Psoas muscle (tissue), 8 donors: ENCODE measurements around the gene DLG5. TPM values are rescaled to one million over a fixed set of nuclear protein-coding genes. Genes with fewer than 3 reads are reported as not detected.
A peak's percentile ranks its signal among the peaks of the same experiment; 100 is the strongest.

Experiments used
- ATAC-seq, 4 donors: fragments of 200-7000 bp; cut with Tn5 transposase; one replicate each; pipeline ENCODE4 v1.9.1; 2020; ENCODE audit warnings: moderate library complexity in 3 of 4, mild to moderate bottlenecking in 2 of 4
- DNase-seq, 2 donors: peaks; one replicate each; pipeline ENCODE4 v3.0.0-alpha.2; 2020
- H3K27ac ChIP-seq: fragments of 200-600 bp; one replicate; pipeline ENCODE4 v1.8.0; 2022
- H3K27me3 ChIP-seq, 3 donors: fragments of 200-600 bp in 1 of 3; one replicate each; pipeline versions ENCODE4 v1.6.1 to v1.8.0; 2013 to 2022; ENCODE audit warnings: low read length in 2 of 3, mild to moderate bottlenecking in 2 of 3, moderate library complexity in 1 of 3; ENCODE audit not compliant: insufficient read depth in 3 of 3
- H3K36me3 ChIP-seq, 2 donors: fragments of 200-600 bp in 1 of 2; one replicate each; pipeline versions ENCODE4 v1.6.1 to v1.8.0; 2013 to 2022; ENCODE audit warnings: low read depth in 1 of 2, mild to moderate bottlenecking in 1 of 2, moderate library complexity in 1 of 2; ENCODE audit not compliant: insufficient read depth in 1 of 2
- H3K4me1 ChIP-seq: fragments of 200-600 bp; one replicate; pipeline ENCODE4 v1.8.0; 2022
- H3K4me3 ChIP-seq: fragments of 200-600 bp; one replicate; pipeline ENCODE4 v1.8.0; 2022; ENCODE audit warnings: mild to moderate bottlenecking
- H3K9me3 ChIP-seq: fragments of 200-600 bp; one replicate; pipeline ENCODE4 v1.8.0; 2022
- CTCF ChIP-seq: fragments of 200-600 bp; IDR thresholded peaks from one replicate; pipeline ENCODE4 v1.8.0; 2022; ENCODE audit warnings: antibody characterized with exemption
- WGBS, 3 donors: extraction: QIAGEN DNeasy Blood & Tissue Kit; methylation state at CpG; one replicate each; pipeline versions ENCODE4 v1.1.6 to v1.1.7; 2013; 5-methylcytosine and 5-hydroxymethylcytosine counted together
- intact Hi-C, 2 donors: fragments of 100-400 bp; cut with DNase I; formaldehyde crosslinking; loops; one replicate each; pipeline versions ENCODE4 v1.11.0 to v1.14.2; 2022
- polyA plus RNA-seq, 3 donors: library from polyadenylated mRNA; stranded (reverse); fragments of 200-250 nt; gene quantifications; one replicate each; pipeline ENCODE4 v1.2.3, GENCODE V29; 2013
- total RNA-seq, 4 donors: library from RNA; stranded (reverse); fragmentation: NEBNext Ultra II Directional in 2 of 4; extraction: Animal tissue kit (Norgen Biotek cat#: 25700) in 2 of 4; gene quantifications; one replicate each; pipeline versions ENCODE4 v1.2.1 to v1.2.4, GENCODE V29; 2021 to 2023
- donor health status: healthy with polysubstance abuse.
- donor health status: DM: no; HTN: no; CAD: no; lungs with moderate emphysema.
- donor health status: Bipolar disorder and iron deficiency.
- donor health status: healthy.
- donor health status: DM: yes; HTN: yes; CAD: no.
- donor health status: DM: no; HTN: no; CAD: no.
- donor health status: DM: no; HTN: no; CAD: no.
- donor health status: DM: yes; HTN: yes; CAD: no.

The DLG5 gene
- total and polyA plus RNA-seq, 7 donors, result 10.2 to 62.9 (median 36.9) TPM

GRCh38 chr10:77969114-77969513 is 42.6 kb upstream of the DLG5 start:
- intact Hi-C loops, result no loop called here
- H3K27ac ChIP-seq, result peak overlapping the region; percentile 46
- H3K9me3 ChIP-seq, result no peaks in the 10 kb centered on the region
- H3K36me3 ChIP-seq, result no peaks in the 10 kb centered on the region
- no peak for DNase-seq
- peaks cover 25% of the 10 kb centered on the region for H3K4me1 ChIP-seq
- no peak overlapping the region for H3K4me3 ChIP-seq
- no peaks in the 10 kb centered on the region for H3K27me3 ChIP-seq
- WGBS, 3 donors, result 53 to 71% (median 61%) methylated on average over 4 of the region's 4 CpGs
- no peak for ATAC-seq
- no peak for TF ChIP-seq CTCF

GRCh38 chr10:77967611-77968022 is 41.1 kb upstream of the DLG5 start:
- H3K27ac ChIP-seq, result no peak overlapping the region
- no peaks in the 10 kb centered on the region for H3K36me3 ChIP-seq
- ATAC-seq, result no peak
- no peaks in the 10 kb centered on the region for H3K27me3 ChIP-seq
- intact Hi-C loops, result no loop called here
- no peaks in the 10 kb centered on the region for H3K9me3 ChIP-seq
- H3K4me3 ChIP-seq, result no peak overlapping the region
- no peak for DNase-seq
- no peak for TF ChIP-seq CTCF
- peaks cover 17% of the 10 kb centered on the region for H3K4me1 ChIP-seq
- 41 to 47% (median 46%) methylated on average over 8 of the region's 8 CpGs for WGBS, 3 donors

- no peaks in the 10 kb centered on the region for H3K27me3 ChIP-seq
- no peaks in the 10 kb centered on the region for H3K9me3 ChIP-seq
- ATAC-seq (no peak), DNase-seq (no peak)
- no peak overlapping the region for H3K27ac ChIP-seq
- H3K4me1 ChIP-seq, result no peaks in the 10 kb centered on the region
- no peak for TF ChIP-seq CTCF
- WGBS, 3 donors, result 86 to 91% (median 88%) methylated on average over 5 of the region's 5 CpGs
- H3K4me3 ChIP-seq, result no peak overlapping the region
- no peaks in the 10 kb centered on the region for H3K36me3 ChIP-seq
- intact Hi-C loops, result no loop called here
Observed at GRCh38 chr10:77965294-77965693, 38.7 kb upstream of the DLG5 start.

GRCh38 chr10:77964811-77965210 is 38.3 kb upstream of the DLG5 start:
- Histone ChIP-seq H3K27ac (no peak overlapping the region), H3K36me3 (no peaks in the 10 kb centered on the region), H3K27me3 (no peaks in the 10 kb centered on the region), H3K4me1 (no peaks in the 10 kb centered on the region), H3K9me3 (no peaks in the 10 kb centered on the region), H3K4me3 (no peak overlapping the region)
- intact Hi-C loops, result no loop called here
- ATAC-seq (no peak), DNase-seq (no peak)
- WGBS, 3 donors, result 81 to 95% (median 93%) methylated on average over 1 of the region's 1 CpG
- TF ChIP-seq CTCF, result no peak

- intact Hi-C loops, result no loop called here
- Histone ChIP-seq H3K4me1 (no peaks in the 10 kb centered on the region), H3K27me3 (no peaks in the 10 kb centered on the region), H3K36me3 (no peaks in the 10 kb centered on the region), H3K27ac (no peak overlapping the region), H3K9me3 (no peaks in the 10 kb centered on the region), H3K4me3 (no peak overlapping the region)
- no peak for ATAC-seq
- TF ChIP-seq CTCF, result no peak
- WGBS, 3 donors, result 96 to 98% (median 96%) methylated on average over 7 of the region's 7 CpGs
- no peak for DNase-seq
Observed at GRCh38 chr10:77963901-77964300, 37.3 kb upstream of the DLG5 start.
